Left ventricle myocardium inferior (tissue), 1 donor: ENCODE data around the gene CYTH4. TPM values are rescaled to one million over a fixed set of nuclear protein-coding genes. Genes with fewer than 3 reads are reported as not detected.

Experiments
- DNase-seq: peaks from one replicate; pipeline ENCODE4 v3.0.0-alpha.2; 2020
- H3K27ac ChIP-seq: fragments of 200-600 bp; replicated peaks from 2 replicates; pipeline ENCODE4 v1.8.0; 2021
- H3K27me3 ChIP-seq: fragments of 200-600 bp; 2 replicates; pipeline ENCODE4 v1.8.0; 2021; ENCODE audit warnings: low read depth
- H3K36me3 ChIP-seq: fragments of 200-600 bp; 2 replicates; pipeline ENCODE4 v1.8.0; 2021
- H3K4me1 ChIP-seq: fragments of 200-600 bp; 2 replicates; pipeline ENCODE4 v1.8.0; 2021
- H3K4me3 ChIP-seq: fragments of 200-600 bp; 2 replicates; pipeline ENCODE4 v1.8.0; 2021; ENCODE audit warnings: mild to moderate bottlenecking, moderate library complexity
- H3K9me3 ChIP-seq: fragments of 200-600 bp; replicated peaks from 2 replicates; pipeline ENCODE4 v1.8.0; 2021
- CTCF ChIP-seq: fragments of 200-600 bp; IDR thresholded peaks from 2 replicates; pipeline ENCODE4 v1.8.0; 2021; ENCODE audit warnings: antibody characterized with exemption, mild to moderate bottlenecking, borderline replicate concordance
- intact Hi-C: fragments of 100-400 bp; cut with micrococcal nuclease; formaldehyde crosslinking; loops from one replicate; pipeline ENCODE4 v1.11.0; 2022
- total RNA-seq: library from RNA; stranded (reverse); fragmentation: NEBNext Ultra II Directional; extraction: Animal tissue kit (Norgen Biotek cat#: 25700); gene quantifications from one replicate; pipeline ENCODE4 v1.2.1, GENCODE V29; 2021
- donor health status: DM: no; HTN: yes; CAD: no; lungs with severe emphysema.

Gene CYTH4
- total RNA-seq, 1 donor from 2014 or later = 4.8 TPM

GRCh38 chr22:37262346-37262745 is 20.0 kb upstream of the CYTH4 start:
- DNase-seq = no peak
- intact Hi-C loops = no loop called here
- peaks cover 15% of the 10 kb centered on the region for H3K4me1 ChIP-seq
- H3K27ac ChIP-seq = no peak overlapping the region
- no peak for TF ChIP-seq CTCF
- H3K9me3 ChIP-seq = peaks cover 17% of the 10 kb centered on the region
- no peak overlapping the region for H3K4me3 ChIP-seq
- peaks cover 99% of the 10 kb centered on the region for H3K27me3 ChIP-seq
- H3K36me3 ChIP-seq = no peaks in the 10 kb centered on the region

DNA sequence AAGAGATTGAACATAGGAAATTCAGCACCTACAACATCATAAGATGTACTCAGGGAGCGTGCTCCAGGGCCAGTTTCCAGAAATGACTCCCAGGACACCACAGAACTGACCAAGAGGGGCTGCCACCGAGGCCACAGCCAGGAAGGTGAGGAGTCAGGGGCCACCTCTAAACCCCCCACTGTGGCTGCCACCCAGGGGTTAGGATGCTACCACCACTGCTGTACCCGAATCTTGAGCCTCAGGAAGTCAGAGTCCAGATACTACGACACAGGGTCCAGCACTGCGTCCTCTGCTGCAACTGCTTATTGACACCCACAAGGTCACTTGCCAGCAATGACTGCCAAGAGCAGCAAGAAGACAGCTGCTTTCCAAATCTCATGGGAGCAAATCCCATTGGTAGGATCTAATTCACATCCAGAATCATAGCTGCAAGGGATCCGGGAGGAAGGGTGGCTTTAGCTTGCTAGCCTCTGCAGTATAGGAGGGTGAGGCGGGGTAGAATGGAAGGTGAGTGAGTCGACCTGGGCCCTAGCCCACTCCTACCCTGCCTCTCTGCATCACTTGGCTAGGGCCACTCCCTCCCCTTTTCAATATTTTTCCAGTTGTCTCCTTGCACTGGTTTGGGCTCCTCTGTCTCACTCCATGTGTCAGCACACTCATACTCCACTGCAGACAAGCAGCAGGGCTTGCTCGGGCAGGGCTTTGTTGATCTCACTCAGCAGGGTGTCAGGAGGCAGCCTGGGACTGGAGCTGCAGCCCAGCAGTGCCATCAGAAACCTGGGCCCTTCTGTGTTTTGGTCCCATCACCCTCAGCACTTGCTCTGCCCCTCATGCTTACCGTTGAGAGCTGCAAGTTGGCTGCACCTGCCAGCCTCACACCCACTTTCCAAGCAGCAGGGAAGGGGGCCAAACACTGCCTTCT is 18.1 kb upstream of the CYTH4 start:
- peaks cover 15% of the 10 kb centered on the region for H3K4me1 ChIP-seq
- no peak for TF ChIP-seq CTCF
- H3K4me3 ChIP-seq = no peak overlapping the region
- no peak overlapping the region for H3K27ac ChIP-seq
- DNase-seq = no peak
- H3K27me3 ChIP-seq = peaks cover 96% of the 10 kb centered on the region
- H3K9me3 ChIP-seq = peaks cover 23% of the 10 kb centered on the region
- no peaks in the 10 kb centered on the region for H3K36me3 ChIP-seq
- intact Hi-C loops = no loop called here

- TF ChIP-seq CTCF = no peak
- intact Hi-C loops = no loop called here
- H3K9me3 ChIP-seq = peaks cover 28% of the 10 kb centered on the region
- H3K36me3 ChIP-seq = no peaks in the 10 kb centered on the region
- peak overlapping the region; percentile 55 for H3K4me3 ChIP-seq
- H3K27me3 ChIP-seq = peaks cover 91% of the 10 kb centered on the region
- DNase-seq = no peak
- H3K4me1 ChIP-seq = peaks cover 6% of the 10 kb centered on the region
- no peak overlapping the region for H3K27ac ChIP-seq
These were observed 15.7 kb upstream of the CYTH4 start for GRCh38 chr22:37266581-37267134.

GRCh38 chr22:37267135-37267587 is 15.1 kb upstream of the CYTH4 start:
- intact Hi-C loops = no loop called here
- DNase-seq = peak; percentile 42
- Histone ChIP-seq H3K4me3 (peak overlapping the region; percentile 55), H3K4me1 (peaks cover 6% of the 10 kb centered on the region), H3K36me3 (no peaks in the 10 kb centered on the region), H3K9me3 (peaks cover 28% of the 10 kb centered on the region), H3K27ac (peak overlapping the region; percentile 46), H3K27me3 (peaks cover 91% of the 10 kb centered on the region)
- TF ChIP-seq CTCF = peak; percentile 70

- peak overlapping the region; percentile 55 for H3K4me3 ChIP-seq
- TF ChIP-seq CTCF = no peak
- H3K27me3 ChIP-seq = peaks cover 91% of the 10 kb centered on the region
- H3K36me3 ChIP-seq = no peaks in the 10 kb centered on the region
- H3K4me1 ChIP-seq = peaks cover 6% of the 10 kb centered on the region
- no peak for DNase-seq
- intact Hi-C loops = no loop called here
- peak overlapping the region; percentile 46 for H3K27ac ChIP-seq
- peaks cover 28% of the 10 kb centered on the region for H3K9me3 ChIP-seq
These were observed 14.5 kb upstream of the CYTH4 start for GRCh38 chr22:37267661-37268413.
